ENCODE results near the gene RHBDF2.

DNA sequence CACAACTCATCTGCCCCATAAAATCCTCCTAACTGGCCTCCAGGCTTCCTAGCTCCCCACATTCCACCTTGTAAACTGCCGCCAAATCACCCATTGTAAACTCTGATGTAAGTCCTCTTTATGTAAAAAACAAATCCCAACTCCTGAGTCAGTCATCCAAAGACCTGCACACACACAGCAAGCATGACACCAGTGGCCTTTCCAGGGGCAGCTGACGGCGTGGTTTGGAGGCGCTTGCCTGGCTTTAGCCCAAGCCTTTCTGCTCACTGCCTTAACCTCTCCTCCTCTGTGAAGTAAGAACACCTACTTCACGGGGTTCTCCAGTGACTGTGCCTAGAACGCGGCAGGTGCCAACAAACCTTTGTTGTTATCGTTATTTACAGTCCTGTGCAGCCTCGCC is 62.3 kb downstream of the RHBDF2 start:
- no peak for TF ChIP-seq CTCF (IDR thresholded peaks at IDR 0.05; ENCODE audit: low read length)
- no peak for TF ChIP-seq EZH2phosphoT487 (IDR thresholded peaks at IDR 0.05; ENCODE audit: low read length)

All from MM.1S (cell line).